IMR-90 (cell line): ENCODE results near the gene C11orf71. TPM values are rescaled to one million over a fixed set of nuclear protein-coding genes. Genes with fewer than 3 reads are reported as not detected.

ENCODE experiments used
- ATAC-seq: fragments of 200-7000 bp; cut with Tn5 transposase; 2 replicates; pipeline ENCODE4 v1.9.1; 2020; ENCODE audit warnings: low read depth, mild to moderate bottlenecking, moderate library complexity
- BruUV-seq: library from RNA; stranded (reverse); fragments of 400-500 nt; replicated peaks from 2 replicates; lab custom pipeline; 2021; lab: Mats Ljungman, UMichigan
- CTCF ChIA-PET: fragments of 300-600 bp; formaldehyde crosslinking; extraction: SDS; loops from one replicate; lab custom pipeline; 2021; ENCODE audit warnings: antibody characterized with exemption; lab: Yijun Ruan, JAX
- POLR2A ChIA-PET: fragments of 300-600 bp; sonication (Branson Sonifier 250); formaldehyde crosslinking; loops from one replicate; lab custom pipeline; 2022; ENCODE audit warnings: antibody characterized with exemption; ENCODE audit not compliant: unreplicated experiment; lab: Charles Lee
- DNase-seq: peaks from one replicate; pipeline ENCODE4 v3.0.0; 2013
- H2AFZ ChIP-seq: replicated peaks from 2 replicates; pipeline ENCODE3; 2013; ENCODE audit warnings: low read length, mild to moderate bottlenecking; ENCODE audit not compliant: poor library complexity
- H2AK5ac ChIP-seq: 2 replicates; pipeline ENCODE4 v1.6.1; 2013; ENCODE audit warnings: low read depth, low read length, inconsistent platforms
- H2AK9ac ChIP-seq: replicated peaks from 2 replicates; pipeline ENCODE3; 2013; ENCODE audit warnings: mild to moderate bottlenecking, low read depth, low read length, moderate library complexity; ENCODE audit not compliant: poor library complexity
- H2BK120ac ChIP-seq: 2 replicates; pipeline ENCODE4 v1.6.1; 2013; ENCODE audit warnings: low read depth, low read length, inconsistent platforms
- H2BK15ac ChIP-seq: 3 replicates; pipeline ENCODE4 v1.6.1; 2013; ENCODE audit warnings: low read depth, low read length, inconsistent platforms
- H2BK20ac ChIP-seq: 2 replicates; pipeline ENCODE4 v1.6.1; 2013; ENCODE audit warnings: low read depth, mild to moderate bottlenecking, inconsistent platforms, low read length, moderate library complexity
- H2BK5ac ChIP-seq: 2 replicates; pipeline ENCODE4 v1.6.1; 2013; ENCODE audit warnings: mild to moderate bottlenecking, low read depth, low read length, inconsistent platforms; ENCODE audit not compliant: poor library complexity, severe bottlenecking
- H3K14ac ChIP-seq: replicated peaks from 2 replicates; pipeline ENCODE4 v1.6.1; 2013; ENCODE audit warnings: low read depth, low read length, inconsistent platforms
- H3K18ac ChIP-seq: 2 replicates; pipeline ENCODE4 v1.6.1; 2013; ENCODE audit warnings: low read depth, low read length, control low read depth
- H3K23ac ChIP-seq: 2 replicates; pipeline ENCODE4 v1.6.1; 2013; ENCODE audit warnings: low read depth, low read length, inconsistent platforms
- H3K27ac ChIP-seq: 2 replicates; pipeline ENCODE4 v1.5.1; 2013; ENCODE audit warnings: mild to moderate bottlenecking, control low read depth, low read length; ENCODE audit not compliant: insufficient read depth
- H3K27me3 ChIP-seq: 2 replicates; pipeline ENCODE4 v1.6.1; 2013; ENCODE audit warnings: low read length; ENCODE audit not compliant: control insufficient read depth, insufficient read depth
- H3K36me3 ChIP-seq: 2 replicates; pipeline ENCODE4 v1.6.1; 2013; ENCODE audit warnings: low read length, mixed read lengths; ENCODE audit not compliant: control insufficient read depth, insufficient read depth
- H3K4ac ChIP-seq: 2 replicates; pipeline ENCODE4 v1.6.1; 2013; ENCODE audit warnings: low read depth, low read length, inconsistent platforms
- H3K4me1 ChIP-seq: 2 replicates; pipeline ENCODE4 v1.6.1; 2013; ENCODE audit warnings: low read length, mixed read lengths; ENCODE audit not compliant: control insufficient read depth, insufficient read depth
- H3K4me2 ChIP-seq: 2 replicates; pipeline ENCODE4 v1.6.1; 2013; ENCODE audit warnings: low read depth, mild to moderate bottlenecking, control low read depth, low read length, moderate library complexity
- H3K4me3 ChIP-seq: 2 replicates; pipeline ENCODE4 v1.5.1; 2013; ENCODE audit warnings: low read depth, mild to moderate bottlenecking, control low read depth, low read length, moderate library complexity; ENCODE audit not compliant: insufficient read depth
- H3K56ac ChIP-seq: 2 replicates; pipeline ENCODE4 v1.6.1; 2013; ENCODE audit warnings: low read length, inconsistent platforms; ENCODE audit not compliant: insufficient read depth; ENCODE audit errors: extremely low read depth
- H3K79me1 ChIP-seq, 2 experiments: 2 replicates each; pipeline ENCODE4 v1.6.1; 2013; ENCODE audit warnings: low read length in 2 of 2, inconsistent platforms in 1 of 2, low read depth in 1 of 2
- H3K9ac ChIP-seq: 2 replicates; pipeline ENCODE4 v1.6.1; 2013; ENCODE audit warnings: low read depth, low read length, control low read depth
- H3K9me1 ChIP-seq: 2 replicates; pipeline ENCODE4 v1.6.1; 2013; ENCODE audit warnings: low read length, inconsistent platforms; ENCODE audit not compliant: insufficient read depth
- H3K9me3 ChIP-seq: 2 replicates; pipeline ENCODE4 v1.6.1; 2013; ENCODE audit warnings: low read length; ENCODE audit not compliant: control insufficient read depth, insufficient read depth
- H4K20me1 ChIP-seq: 2 replicates; pipeline ENCODE4 v1.6.1; 2013; ENCODE audit warnings: low read length, inconsistent platforms; ENCODE audit not compliant: insufficient read depth
- H4K5ac ChIP-seq: 2 replicates; pipeline ENCODE4 v1.6.1; 2013; ENCODE audit warnings: mild to moderate bottlenecking, low read depth, low read length, control low read depth
- H4K8ac ChIP-seq, 2 experiments: 2 replicates each; pipeline ENCODE4 v1.6.1; 2013; ENCODE audit warnings: low read depth in 2 of 2, low read length in 2 of 2, control low read depth in 1 of 2, inconsistent platforms in 1 of 2
- H4K91ac ChIP-seq: 2 replicates; pipeline ENCODE4 v1.6.1; 2013; ENCODE audit warnings: low read depth, low read length, inconsistent platforms; ENCODE audit not compliant: insufficient read depth
- CEBPB ChIP-seq: IDR thresholded peaks from 2 replicates; pipeline ENCODE4 v1.6.1; 2012; ENCODE audit warnings: low read depth, low read length, improper control_type of control experiment
- MAFK ChIP-seq: IDR thresholded peaks from 2 replicates; pipeline ENCODE4 v1.6.1; 2012; ENCODE audit warnings: low read depth, low read length, improper control_type of control experiment
- NFE2L2 ChIP-seq: fragments of 150-350 bp; IDR thresholded peaks from 2 replicates; pipeline ENCODE4 v1.6.1; 2016; ENCODE audit warnings: low read depth, mild to moderate bottlenecking, low read length
- RAD21 ChIP-seq: IDR thresholded peaks from 2 replicates; pipeline ENCODE4 v1.6.1; 2012; ENCODE audit warnings: low read length, improper control_type of control experiment
- dilution Hi-C: fragments of 300-500 bp; cut with HindIII; formaldehyde crosslinking; loops from one replicate; pipeline ENCODE4 v1.14.3; 2018; ENCODE audit warnings: low sequenced_read_pairs; ENCODE audit not compliant: unreplicated experiment
- in situ Hi-C: fragments of 300-500 bp; cut with MboI; formaldehyde crosslinking; loops from 3 replicates; pipeline ENCODE4 v1.14.3; 2019; ENCODE audit warnings: low sequenced_read_pairs, inconsistent platforms, mixed read lengths
- intact Hi-C: fragments of 100-400 bp; cut with micrococcal nuclease; formaldehyde crosslinking; loops from 2 replicates; pipeline ENCODE4 v1.10.0; 2022
- polyA plus RNA-seq, 3 experiments: library from polyadenylated mRNA; depleted of rRNA; stranded (reverse); fragments of >200 nt; gene quantifications; 2 replicates each; pipeline ENCODE4 v1.2.3, GENCODE V29; 2012; ENCODE audit warnings: low replicate concordance in 1 of 3
- total RNA-seq: library from RNA; depleted of rRNA; stranded (reverse); fragments of >200 nt; gene quantifications from 2 replicates; pipeline ENCODE4 v1.2.3, GENCODE V29; 2012
- TF ChIP-seq, protein P1 (sequence below): fragments of 150-350 bp; IDR thresholded peaks from 2 replicates; pipeline ENCODE4 v1.6.1; 2016; ENCODE audit warnings: low read depth, mild to moderate bottlenecking, low read length, moderate library complexity, borderline replicate concordance
- TF ChIP-seq, protein P2 (sequence below): fragments of 150-350 bp; IDR thresholded peaks from 2 replicates; pipeline ENCODE4 v1.6.1; 2017; ENCODE audit warnings: mild to moderate bottlenecking, antibody characterized with exemption, low read length, low read depth

C11orf71 gene
- total and polyA plus RNA-seq, 2 of the 4 experiments (the other 2 are of a cell fraction): 2.3 to 3.7 TPM

DNA sequence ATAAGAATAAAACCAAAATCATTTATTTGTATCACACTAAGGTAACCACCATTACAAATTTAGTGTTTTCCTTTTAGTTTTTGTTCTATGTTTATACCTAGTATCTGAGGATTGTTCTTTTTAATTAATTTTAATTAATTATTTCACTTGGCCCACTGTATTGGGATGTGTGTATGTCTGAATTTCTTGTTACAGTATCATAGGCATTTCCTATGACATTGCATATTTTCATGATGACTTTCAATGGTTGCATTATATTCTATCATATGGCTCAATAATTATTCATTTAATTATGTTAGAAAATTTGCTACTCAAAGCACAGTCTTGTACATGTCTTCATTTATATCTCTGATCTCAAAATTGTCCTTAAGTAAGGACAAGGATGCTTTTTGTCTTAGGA, 41.0 kb downstream of the C11orf71 start:
- POLR2A ChIA-PET: no interaction called here
- Histone ChIP-seq H3K4me1 (peaks cover 7% of the 10 kb centered on the region), H3K27ac (no peak overlapping the region), H4K5ac (peak overlapping the region; percentile 86; the same call in 1 of the 2 replicates), H3K9me1 (peaks cover 4% of the 10 kb centered on the region; the same call in 1 of the 2 replicates), H2BK20ac (peak overlapping the region; percentile 83; the same call in 1 of the 2 replicates), H3K4ac (peak overlapping the region; percentile 54; the same call in 1 of the 2 replicates), H4K8ac (peak overlapping the region; percentile 29 to 85; a peak in 2 of 4 replicates), H3K79me1 (no peaks in the 10 kb centered on the region), H3K18ac (peak overlapping the region; percentile 89; the same call in 1 of the 2 replicates), H3K56ac (0 out of 2 replicates have a peak overlapping the region, but pooled peaks have one; percentile 38), H2AFZ (no peak overlapping the region), H2AK9ac (no peak overlapping the region), H2BK15ac (peak overlapping the region; percentile 36; the same call in 1 of the 3 replicates), H3K9me3 (no peaks in the 10 kb centered on the region), H4K20me1 (no peaks in the 10 kb centered on the region), H3K36me3 (no peaks in the 10 kb centered on the region), H2BK5ac (peak overlapping the region; percentile 96), H3K4me2 (no peak overlapping the region), H3K23ac (no peak overlapping the region), H2AK5ac (no peak overlapping the region), H3K4me3 (no peak overlapping the region), H3K27me3 (no peaks in the 10 kb centered on the region), H4K91ac (no peak overlapping the region), H3K9ac (no peak overlapping the region), H3K14ac (peak overlapping the region; percentile 60; the same call in 1 of the 2 replicates), H2BK120ac (peak overlapping the region; percentile 56; the same call in 1 of the 2 replicates)
- ATAC-seq: peak; percentile 61; the same call in 1 of the 2 replicates
- TF ChIP-seq, protein P1, sequence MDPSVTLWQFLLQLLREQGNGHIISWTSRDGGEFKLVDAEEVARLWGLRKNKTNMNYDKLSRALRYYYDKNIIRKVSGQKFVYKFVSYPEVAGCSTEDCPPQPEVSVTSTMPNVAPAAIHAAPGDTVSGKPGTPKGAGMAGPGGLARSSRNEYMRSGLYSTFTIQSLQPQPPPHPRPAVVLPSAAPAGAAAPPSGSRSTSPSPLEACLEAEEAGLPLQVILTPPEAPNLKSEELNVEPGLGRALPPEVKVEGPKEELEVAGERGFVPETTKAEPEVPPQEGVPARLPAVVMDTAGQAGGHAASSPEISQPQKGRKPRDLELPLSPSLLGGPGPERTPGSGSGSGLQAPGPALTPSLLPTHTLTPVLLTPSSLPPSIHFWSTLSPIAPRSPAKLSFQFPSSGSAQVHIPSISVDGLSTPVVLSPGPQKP: no peak
- TF ChIP-seq, protein P2, sequence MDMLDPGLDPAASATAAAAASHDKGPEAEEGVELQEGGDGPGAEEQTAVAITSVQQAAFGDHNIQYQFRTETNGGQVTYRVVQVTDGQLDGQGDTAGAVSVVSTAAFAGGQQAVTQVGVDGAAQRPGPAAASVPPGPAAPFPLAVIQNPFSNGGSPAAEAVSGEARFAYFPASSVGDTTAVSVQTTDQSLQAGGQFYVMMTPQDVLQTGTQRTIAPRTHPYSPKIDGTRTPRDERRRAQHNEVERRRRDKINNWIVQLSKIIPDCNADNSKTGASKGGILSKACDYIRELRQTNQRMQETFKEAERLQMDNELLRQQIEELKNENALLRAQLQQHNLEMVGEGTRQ: no peak
- TF ChIP-seq MAFK (peak; percentile 54; the same call in 1 of the 2 replicates), NFE2L2 (peak; percentile 80), CEBPB (peak; percentile 83), RAD21 (no peak)
- CTCF ChIA-PET: interaction anchor here (1.5 kb wide), 1 partner anchor 36 kb away, joined by 4 read pairs; no protein-coding TSS in a partner anchor
- intact Hi-C loops (no loop called here), in situ Hi-C loops (loop anchor here (10.0 kb wide), 1 partner anchor 85 kb away; no protein-coding TSS in a partner anchor), dilution Hi-C loops (no loop called here)
- BruUV-seq: no TSS peak
- peak; percentile 60 for DNase-seq
